ENCODE data around the gene OOSP2.
"Not testable (repeated sequence)": the region's sequence is repeated elsewhere in the genome, so short reads cannot be mapped to it uniquely, and the experiment has no call there.

The OOSP2 gene, protein sequence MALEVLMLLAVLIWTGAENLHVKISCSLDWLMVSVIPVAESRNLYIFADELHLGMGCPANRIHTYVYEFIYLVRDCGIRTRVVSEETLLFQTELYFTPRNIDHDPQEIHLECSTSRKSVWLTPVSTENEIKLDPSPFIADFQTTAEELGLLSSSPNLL

DNA sequence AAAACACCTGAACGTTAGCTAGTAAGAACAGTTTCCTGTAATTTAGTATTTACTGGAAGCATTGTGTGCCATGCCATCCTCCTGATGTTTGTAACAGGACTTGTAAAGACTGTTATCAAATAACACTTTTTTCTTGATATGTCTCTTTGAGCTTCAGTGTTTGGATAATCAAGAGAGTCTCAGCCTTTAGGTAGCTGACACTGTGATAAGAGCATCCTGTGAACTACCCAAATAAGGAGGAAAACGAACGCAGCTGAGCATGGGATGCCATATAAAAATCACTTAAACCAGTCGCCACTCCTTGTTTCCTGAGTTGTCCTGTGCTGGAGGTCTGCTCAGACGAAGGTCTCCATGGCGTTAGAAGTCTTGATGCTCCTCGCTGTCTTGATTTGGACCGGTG lies at the start of gene OOSP2:
Gene OOSP2 (plus strand): TSS at position 301 of the 400 bp plus-strand sequence. CDS start 51 bp downstream, at position 352.
- DNase-seq: no peak

DNA sequence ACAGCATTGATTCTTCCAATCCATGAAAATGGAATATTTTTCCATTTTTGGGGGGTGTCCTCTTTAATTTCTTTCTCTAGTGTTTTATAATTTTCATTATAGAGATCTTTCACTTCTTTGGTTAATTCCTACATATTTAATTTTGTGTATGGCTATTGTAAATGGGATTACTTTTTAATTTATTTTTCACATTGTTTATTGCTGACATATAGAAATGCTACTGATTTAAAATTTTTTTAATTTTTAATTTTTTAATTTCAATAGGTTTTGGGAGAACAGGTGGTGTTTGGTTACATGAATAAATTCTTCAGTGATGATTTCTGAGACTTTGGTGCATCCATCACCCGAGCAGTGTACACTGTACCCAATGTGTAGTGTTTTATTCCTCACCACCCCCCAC lies 49.8 kb upstream of the OOSP2 start:
- DNase-seq: no peak

DNA sequence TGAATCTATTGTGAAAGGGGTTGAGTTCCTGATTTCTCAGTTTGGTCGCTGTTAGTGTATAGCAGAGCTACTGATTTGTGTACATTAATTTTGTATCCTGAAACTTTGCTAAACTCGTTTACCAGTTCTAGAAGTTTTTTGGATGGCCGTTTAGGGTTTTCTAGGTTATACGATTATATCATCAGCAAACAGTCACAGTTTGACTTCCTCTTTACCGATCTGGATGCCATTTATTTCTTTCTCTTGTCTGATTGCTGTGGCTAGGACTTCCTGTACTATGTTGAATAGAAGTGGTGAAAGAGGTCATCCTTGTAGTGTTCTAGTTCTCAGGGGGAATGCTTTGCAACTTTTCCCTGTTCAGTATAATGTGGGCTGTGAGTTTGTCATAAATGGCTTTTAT lies 47.8 kb upstream of the OOSP2 start:
- DNase-seq: no peak

DNA sequence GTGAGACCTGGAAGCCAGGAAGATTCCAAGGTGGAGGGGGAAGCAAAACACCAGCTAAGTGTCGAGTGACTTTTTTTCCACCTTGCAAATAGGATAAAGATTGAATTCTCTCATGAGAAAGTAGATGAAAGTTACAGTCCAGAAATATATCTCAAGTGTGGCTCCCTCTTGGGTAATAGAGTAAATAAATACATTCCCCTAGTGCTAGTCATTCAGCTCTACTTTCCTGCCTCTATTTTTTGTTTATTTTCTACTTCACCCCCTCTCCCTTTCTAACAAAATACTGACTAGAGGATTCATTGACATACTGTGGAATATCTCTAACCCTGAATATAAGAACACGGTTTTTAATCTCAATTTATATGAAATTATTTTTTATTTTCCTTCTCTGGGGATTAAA lies 42.4 kb upstream of the OOSP2 start:
- no peak for DNase-seq

DNA sequence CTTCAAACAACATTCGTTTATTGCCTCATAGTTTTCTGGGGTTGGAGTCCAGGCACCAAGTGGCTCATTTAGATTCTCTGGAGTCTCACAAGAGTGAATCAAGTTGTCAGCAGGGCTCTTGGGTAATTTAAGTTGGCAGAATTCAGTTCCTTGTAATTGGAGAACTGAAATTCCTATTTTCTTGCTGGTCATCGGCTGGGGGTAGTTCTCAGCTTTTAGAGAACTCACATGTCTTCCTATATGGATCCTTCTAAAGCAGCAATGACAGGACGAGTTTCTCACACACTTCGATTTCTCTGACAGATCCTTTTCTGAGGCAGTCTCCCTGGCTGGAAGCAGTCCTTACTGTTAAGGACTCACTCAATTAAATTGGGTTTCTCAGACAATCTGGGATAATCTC lies 40.5 kb upstream of the OOSP2 start:
- no peak for DNase-seq

DNA sequence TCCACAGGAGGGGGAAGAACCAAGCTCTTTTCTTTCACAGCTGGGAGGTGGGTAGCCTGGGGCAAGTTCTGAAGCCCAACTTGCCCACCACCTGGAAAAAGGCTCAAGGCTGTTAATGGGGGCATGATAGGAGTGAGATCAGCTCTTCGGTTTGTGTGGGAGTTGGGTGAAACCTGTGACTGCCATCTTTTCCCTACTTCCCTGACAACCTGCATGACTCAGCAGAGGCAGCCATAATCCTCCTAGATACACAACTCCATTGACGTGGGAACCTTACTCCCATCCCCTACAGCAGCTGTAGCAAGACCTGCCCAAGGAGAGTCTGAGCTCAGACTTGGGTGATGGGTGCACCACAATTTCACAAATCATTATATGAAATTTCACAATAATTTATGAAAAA lies 36.5 kb upstream of the OOSP2 start:
- DNase-seq: no peak

DNA sequence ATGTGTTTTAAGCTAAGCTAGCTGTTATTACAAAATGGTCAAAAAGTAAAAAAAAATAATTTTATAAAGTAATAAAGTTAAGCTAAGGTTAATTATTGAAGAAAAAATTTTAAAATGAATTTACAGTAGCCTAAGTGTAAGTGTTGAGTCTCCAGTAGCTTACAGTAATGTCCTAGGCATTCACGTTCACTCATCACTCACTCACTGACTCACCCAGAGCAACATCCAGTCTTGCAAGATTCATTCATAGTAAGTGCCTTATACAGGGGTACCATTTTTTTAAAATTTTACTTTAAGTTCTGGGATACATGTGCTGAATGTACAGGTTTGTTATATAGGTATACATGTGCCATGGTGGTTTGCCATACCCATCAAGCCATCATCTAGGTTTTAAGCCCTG lies 34.8 kb upstream of the OOSP2 start:
- no peak for DNase-seq

DNA sequence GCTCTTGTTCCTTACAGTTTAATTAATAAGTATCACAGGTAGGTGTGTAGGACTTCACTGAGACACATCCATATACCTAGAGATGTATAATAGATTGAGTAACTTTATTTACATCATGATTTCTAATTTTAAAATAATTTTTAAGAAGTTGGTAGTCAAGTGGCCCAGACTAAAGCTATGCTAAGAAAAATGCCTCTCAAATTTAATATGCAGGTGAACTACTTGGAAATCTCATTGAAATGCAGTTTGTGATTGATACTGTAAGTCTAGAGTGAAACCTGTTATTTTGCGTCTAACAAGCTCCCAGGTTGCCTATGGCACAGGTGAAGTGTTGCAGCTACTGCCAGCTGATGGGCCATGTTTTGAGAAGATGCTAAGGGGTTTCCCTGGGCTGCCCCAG lies 23.3 kb upstream of the OOSP2 start, which contains the start of gene OOSP4B:
Gene OOSP4B (plus strand): TSS at position 301 of the 400 bp plus-strand sequence.
- DNase-seq: no peak

DNA sequence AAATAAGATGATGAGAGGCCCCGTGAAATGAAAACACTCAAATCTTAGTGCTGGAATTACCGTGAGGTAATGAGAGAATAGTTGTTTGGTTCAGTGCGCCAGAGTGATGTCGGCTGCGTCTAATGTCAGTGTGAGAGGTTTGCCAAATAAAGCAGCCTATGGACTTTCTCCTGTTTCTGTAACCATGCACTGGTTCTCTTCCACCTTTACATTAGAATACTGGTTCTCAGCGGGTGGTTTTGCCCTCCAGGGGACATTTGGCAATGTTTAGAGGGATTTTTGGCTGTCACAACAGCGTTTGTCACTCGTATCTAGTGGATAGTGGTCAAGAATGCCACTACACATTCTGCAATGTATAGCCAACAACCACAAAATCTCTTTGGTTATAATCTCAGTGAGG lies 22.2 kb upstream of the OOSP2 start:
- no peak for DNase-seq

DNA sequence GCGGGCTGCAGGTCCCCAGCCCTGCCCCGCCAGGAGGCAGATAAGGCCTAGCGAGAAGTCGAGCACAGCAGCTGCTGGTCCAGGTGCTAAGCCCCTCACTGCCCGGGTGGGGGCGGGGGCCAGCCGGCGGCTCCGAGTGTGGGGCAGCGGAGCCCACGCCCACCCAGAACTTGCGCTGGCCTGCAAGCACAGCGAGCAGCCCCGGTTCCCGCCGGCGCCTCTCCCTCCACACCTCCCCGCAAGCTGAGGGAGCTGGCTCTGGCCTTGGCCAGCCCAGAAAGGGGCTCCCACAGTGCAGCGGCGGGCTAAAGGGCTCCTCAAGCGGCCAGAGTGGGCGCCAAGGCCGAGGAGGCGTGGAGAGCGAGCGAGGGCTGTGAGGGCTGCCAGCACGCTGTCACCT lies 19.8 kb upstream of the OOSP2 start:
- DNase-seq: not testable (repeated sequence)

DNA sequence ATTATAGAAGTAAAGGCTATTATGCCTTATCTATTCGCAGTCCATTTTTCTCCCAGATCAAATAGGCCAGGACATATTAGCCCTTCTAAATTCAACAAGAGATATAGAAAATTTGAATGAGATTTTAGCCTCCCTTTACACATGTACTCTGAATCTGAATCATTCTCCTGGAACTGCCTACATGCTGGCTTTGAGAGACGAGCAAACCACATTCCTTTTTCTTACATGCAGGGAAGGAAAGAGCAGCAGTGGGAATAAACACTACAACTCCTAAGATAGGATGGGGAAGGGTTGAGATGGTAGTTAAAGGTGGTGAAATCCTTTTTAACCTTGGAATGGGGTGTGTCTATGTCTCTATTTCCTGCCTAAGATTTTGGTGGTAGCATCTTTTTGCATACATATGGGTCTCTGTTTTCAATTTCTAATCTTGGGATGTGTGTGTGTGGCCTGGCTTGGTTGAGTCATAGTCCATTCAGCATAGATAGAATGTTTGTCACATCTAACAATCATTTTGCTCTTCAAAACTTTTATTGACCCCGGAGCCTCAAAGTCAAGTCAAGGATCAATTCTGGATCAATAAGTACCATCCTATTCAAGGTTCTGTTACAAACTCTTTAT lies 11.1 kb upstream of the OOSP2 start:
- DNase-seq: no peak

DNA sequence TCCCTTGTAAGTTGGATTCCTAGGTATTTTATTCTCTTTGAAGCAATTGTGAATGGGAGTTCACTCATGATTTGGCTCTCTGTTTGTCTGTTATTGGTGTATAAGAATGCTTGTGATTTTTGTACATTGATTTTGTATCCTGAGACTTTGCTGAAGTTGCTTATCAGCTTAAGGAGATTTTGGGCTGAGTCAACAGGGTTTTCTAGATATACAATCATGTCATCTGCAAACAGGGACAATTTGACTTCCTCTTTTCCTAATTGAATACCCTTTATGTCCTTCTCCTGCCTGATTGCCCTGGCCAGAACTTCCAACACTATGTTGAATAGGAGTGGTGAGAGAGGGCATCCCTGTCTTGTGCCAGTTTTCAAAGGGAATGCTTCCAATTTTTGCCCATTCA lies 10.2 kb downstream of the OOSP2 start:
- not testable (repeated sequence) for DNase-seq

DNA sequence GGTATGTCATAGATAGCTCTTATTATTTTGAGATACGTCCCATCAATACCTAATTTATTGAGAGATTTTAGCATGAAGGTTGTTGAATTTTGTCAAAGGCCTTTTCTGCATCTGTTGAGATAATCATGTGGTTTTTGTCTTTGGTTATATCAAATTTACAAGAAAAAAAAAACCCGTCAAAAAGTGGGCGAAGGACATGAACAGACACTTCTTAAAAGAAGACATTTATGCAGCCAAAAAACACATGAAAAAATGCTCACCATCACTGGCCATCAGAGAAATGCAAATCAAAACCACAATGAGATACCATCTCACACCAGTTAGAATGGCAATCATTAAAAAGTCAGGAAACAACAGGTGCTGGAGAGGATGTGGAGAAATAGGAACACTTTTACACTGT lies 10.6 kb downstream of the OOSP2 start:
- not testable (repeated sequence) for DNase-seq

DNA sequence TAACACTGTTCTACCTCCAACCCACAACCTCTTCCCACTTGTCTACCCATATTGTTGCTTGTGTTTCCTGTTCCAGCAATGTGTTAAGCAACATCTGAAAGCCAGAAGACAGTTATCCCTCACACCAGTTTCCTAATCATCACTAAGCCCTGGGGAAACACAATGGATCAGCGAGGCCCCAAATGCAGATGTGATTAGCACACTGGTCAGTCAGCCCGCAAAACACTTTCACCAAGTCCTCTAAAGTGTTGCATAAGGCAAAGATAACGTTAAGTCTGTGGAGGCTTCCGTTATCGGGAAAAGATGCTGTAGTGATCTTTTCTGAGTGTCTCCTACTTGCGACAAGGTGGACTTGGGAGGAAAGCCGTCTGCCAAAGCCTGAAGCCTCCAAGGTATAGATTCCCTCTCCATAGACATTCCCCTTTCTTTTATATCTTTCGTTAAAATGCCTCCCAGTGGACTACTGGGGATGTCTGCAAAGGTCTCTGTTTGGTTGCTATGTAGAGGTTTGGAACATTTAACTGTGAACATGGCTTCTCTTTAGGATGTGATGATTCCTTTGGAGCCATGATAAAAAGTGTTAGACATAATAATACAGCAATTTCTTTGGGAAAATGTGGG lies 16.2 kb downstream of the OOSP2 start, which contains the start of gene MS4A3:
Gene MS4A3 (plus strand): TSS at position 317 of the 621 bp plus-strand sequence. CDS start 4,496 bp downstream, outside the sequence.
- no peak for DNase-seq

DNA sequence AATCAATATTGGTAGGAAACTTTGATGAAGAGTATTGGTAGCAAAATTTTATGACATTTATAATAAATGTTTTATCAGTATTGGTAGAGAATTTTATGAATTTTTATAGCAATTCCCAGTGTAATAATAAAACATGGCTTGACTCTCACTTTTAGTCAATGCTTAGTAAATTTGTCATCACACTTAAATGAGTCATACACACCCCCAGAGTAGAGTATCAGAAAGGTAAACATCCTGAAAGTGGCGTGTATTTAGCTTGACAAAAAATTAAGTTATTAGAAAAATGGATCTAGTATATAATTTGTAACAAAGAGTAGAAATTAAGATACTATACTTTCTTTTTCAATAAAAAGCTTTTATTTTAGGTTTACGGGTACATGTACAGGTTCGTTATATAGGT lies 18.8 kb downstream of the OOSP2 start:
- DNase-seq: no peak

DNA sequence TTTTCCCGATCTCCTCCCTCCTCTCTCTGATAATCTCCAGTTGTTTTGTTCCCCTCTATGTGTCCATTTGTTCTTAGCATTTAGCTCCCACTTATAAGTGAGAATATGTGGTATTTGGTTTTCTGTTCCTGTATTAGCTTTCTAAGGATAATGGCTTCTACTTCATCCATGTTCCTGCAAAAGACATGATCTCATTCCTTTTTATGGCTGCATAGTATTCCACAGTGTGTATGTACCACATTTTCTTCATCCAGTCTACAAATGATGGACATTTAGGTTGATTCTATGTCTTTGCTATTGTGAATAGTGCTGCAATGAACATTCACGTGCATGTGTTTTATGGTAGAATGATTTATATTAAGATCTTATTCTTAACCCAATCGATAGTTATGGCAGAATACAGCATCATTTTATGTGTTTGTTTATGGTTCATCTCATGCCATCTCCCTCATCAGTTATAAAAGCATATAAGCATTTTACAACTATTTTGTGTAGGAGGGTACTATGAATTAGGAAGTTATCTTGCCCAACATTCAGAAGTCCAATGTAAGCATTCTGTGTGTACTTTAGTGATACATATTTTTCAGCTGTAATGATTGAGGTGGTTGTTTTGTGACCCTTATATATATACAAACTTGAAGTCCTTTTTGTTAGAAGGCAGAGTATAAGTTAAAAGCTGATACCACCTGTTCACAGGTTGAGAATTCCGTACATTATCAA lies 19.5 kb downstream of the OOSP2 start:
- no peak for DNase-seq

DNA sequence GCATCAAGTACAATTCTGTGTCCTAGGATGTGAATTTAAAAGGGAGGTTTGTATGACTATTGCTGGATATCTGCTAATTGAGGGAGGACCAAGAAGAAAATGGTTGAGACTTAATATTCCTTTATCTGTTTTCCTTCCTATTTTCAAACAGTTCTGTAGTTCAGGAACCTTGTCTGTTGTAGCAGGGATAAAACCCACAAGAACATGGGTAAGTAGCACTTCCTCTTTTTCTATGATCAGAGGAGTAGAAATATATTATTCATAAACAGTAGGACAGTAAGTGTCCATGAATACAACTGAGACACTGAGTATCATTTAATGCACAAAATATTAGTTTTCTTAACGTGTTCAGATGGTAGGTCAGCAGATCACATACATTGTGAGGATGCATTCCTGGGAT lies 23.9 kb downstream of the OOSP2 start:
- DNase-seq: no peak

DNA sequence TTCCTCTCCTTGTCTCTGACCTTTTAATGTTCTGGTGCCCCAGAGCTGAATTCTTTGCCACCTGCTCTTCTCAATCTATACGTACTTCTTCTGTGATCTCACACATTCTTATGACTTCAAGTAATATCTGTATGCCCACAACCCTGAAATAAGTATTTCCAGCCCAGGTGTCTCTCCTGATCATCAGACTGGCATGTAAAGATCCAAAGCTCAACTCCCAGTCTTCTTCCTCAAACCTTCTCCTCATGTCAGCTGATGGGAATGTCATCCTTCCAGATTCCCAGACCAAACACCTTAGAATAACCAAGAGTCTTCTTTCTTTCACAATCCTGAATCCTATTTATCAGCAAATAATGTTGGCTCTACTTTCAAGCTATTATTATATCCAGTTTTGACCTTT lies 25.6 kb downstream of the OOSP2 start:
- no peak for DNase-seq

DNA sequence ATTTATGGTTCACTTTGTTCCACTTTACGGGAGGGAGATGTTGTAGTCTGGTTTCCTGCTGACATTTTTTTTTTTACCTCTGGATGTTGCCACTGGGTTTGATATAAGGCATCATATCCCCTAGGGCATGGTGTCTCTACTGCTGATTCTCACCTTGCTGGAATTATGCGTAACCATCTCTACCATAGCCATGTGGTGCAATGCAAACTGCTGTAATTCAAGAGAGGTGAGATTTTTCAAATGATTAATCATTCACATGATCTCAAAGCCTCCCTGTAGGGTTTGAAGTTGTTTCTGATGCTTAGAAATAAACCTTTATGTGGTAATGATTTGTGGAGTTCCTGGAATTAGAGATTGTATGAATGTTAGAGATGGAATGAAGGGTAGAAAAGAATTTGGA lies 29.2 kb downstream of the OOSP2 start:
- DNase-seq: no peak

DNA sequence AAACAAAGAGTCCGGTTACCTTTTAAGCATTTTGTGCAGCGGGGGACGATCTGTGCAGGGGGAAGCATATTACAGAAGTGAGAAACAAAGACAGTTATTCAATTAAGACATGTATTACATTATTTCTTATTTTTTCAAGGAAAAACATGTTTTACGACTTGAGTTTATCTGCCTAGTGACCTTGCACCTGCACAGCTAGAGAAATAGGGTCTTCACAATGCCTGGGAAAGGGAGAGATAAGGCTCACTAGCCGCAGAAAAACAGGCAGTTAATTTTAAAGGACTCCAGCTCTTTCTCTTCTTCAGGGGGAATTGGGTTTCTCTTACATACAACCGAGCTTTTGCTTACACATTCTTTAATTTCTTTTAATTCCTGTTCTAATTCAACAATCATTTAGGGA lies 31.4 kb downstream of the OOSP2 start:
- not testable (repeated sequence) for DNase-seq

DNA sequence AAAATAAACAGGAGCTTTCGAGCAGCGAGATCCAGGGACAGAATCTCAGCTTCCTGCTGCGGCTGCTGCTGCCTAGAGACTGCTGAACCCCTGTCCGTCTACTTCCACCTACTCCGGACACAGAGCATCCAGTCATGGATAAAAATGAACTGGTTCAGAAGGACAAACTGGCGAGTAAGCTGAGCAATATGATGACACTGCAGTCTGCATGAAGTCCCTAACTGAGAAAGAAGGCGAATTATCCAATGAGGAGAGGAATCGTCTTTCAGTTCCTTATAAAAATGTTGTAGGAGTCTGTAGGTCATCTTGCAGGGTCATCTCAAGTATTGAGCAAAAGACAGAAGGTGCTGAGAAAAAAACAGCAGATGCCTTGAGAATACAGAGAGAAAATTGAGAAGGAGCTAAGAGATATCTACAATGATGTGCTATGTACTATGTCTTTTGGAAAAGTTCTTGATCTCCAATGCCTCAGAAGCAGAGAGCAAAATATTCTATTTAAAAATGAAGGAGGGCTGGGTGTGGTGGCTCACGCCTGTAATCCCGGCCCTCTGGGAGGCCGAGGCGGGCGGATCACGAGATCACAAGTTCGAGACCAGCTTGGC lies 37.1 kb downstream of the OOSP2 start:
- DNase-seq: no peak

DNA sequence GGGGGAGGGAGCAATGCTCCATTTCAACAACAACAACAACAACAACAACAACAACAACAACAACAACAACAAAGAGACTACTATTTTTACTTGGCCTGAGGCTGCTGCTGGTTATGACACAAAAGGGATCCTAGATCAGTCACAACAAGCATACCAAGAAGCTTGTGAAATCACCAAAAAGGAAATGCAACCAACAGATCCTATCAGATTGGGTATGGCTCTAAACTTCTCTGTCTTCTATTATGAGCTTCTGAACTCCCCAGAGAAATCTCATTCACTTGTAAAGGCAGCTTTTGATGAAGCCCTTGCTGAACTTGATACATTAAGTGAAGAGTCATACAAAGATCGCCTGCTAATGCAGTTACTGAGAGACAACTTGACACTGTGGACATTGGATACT lies 37.8 kb downstream of the OOSP2 start:
- no peak for DNase-seq

DNA sequence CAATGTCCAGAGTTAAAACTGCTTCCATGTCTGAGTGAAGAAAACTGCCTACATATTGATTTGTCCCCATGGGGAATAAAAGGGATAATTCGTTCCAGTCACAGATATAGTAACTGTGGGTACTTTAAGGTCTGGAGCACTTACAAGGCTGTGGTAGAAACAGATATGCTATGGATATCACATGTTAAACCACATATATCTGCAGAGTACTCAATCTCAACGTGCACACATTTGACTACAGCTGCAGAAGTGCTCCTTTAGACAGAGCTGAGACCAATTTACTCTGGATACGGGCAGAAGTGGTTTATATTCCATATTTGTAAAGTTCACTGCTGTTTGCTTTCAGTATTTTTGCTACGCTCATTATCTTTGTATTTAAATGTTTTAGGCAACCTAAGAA lies 38.5 kb downstream of the OOSP2 start:
- no peak for DNase-seq

All from NCI-H510A (cell line).